ENCODE measurements around the gene KICS2.
"Not testable (repeated sequence)": the region's sequence is repeated elsewhere in the genome, so short reads cannot be mapped to it uniquely, and the experiment has no call there.

Gene KICS2

GRCh38 chr12:64203036-64203435, 19.1 kb downstream of the KICS2 start:
- H3K27ac ChIP-seq (replicated peaks): no peak overlapping the region
- no peak overlapping the region for H3K4me3 ChIP-seq (replicated peaks; ENCODE audit: insufficient read depth, low read length)
- TF ChIP-seq SPI1 (IDR thresholded peaks at IDR 0.05; ENCODE audit: borderline replicate concordance, low read depth) (no peak), POLR2AphosphoS5 (IDR thresholded peaks at IDR 0.05; ENCODE audit: low read depth) (no peak), CTCF (IDR thresholded peaks at IDR 0.05; ENCODE audit: insufficient read depth, low read length) (no peak), REST (IDR thresholded peaks at IDR 0.05; ENCODE audit: insufficient replicate concordance, low read depth) (no peak), GABPA (IDR thresholded peaks at IDR 0.05; ENCODE audit: low read depth) (no peak)
- no peak for DNase-seq (ENCODE audit: low read depth in 1 of 2, low spot score in 1 of 2)
- no peaks in the 10 kb centered on the region for H3K27me3 ChIP-seq (ENCODE audit: insufficient read depth, poor library complexity, severe bottlenecking)

- not testable (repeated sequence) for H3K4me3 ChIP-seq (replicated peaks; ENCODE audit: insufficient read depth, low read length); H3K27ac ChIP-seq (replicated peaks); H3K27me3 ChIP-seq (ENCODE audit: insufficient read depth, poor library complexity, severe bottlenecking); DNase-seq (ENCODE audit: low read depth in 1 of 2, low spot score in 1 of 2)
Measured at GRCh38 chr12:64195841-64196240, 26.3 kb downstream of the KICS2 start.

- Histone ChIP-seq H3K4me3 (replicated peaks; ENCODE audit: insufficient read depth, low read length) (no peak overlapping the region), H3K27me3 (ENCODE audit: insufficient read depth, poor library complexity, severe bottlenecking) (no peaks in the 10 kb centered on the region), H3K27ac (replicated peaks) (no peak overlapping the region)
- DNase-seq (ENCODE audit: low read depth in 1 of 2, low spot score in 1 of 2): peak in 1 of 2 experiments; percentile 2
- TF ChIP-seq GABPA (IDR thresholded peaks at IDR 0.05; ENCODE audit: low read depth): no peak
- no peak for TF ChIP-seq SPI1 (IDR thresholded peaks at IDR 0.05; ENCODE audit: borderline replicate concordance, low read depth)
- no peak for TF ChIP-seq POLR2AphosphoS5 (IDR thresholded peaks at IDR 0.05; ENCODE audit: low read depth)
- no peak for TF ChIP-seq CTCF (IDR thresholded peaks at IDR 0.05; ENCODE audit: insufficient read depth, low read length)
- no peak for TF ChIP-seq REST (IDR thresholded peaks at IDR 0.05; ENCODE audit: insufficient replicate concordance, low read depth)
Measured at GRCh38 chr12:64194333-64195149, 27.6 kb downstream of the KICS2 start.

GRCh38 chr12:64193931-64194330, 28.2 kb downstream of the KICS2 start:
- Histone ChIP-seq H3K27me3 (ENCODE audit: insufficient read depth, poor library complexity, severe bottlenecking) (no peaks in the 10 kb centered on the region), H3K4me3 (replicated peaks; ENCODE audit: insufficient read depth, low read length) (no peak overlapping the region), H3K27ac (replicated peaks) (no peak overlapping the region)
- no peak for DNase-seq (ENCODE audit: low read depth in 1 of 2, low spot score in 1 of 2)
- TF ChIP-seq POLR2AphosphoS5 (IDR thresholded peaks at IDR 0.05; ENCODE audit: low read depth): no peak
- no peak for TF ChIP-seq REST (IDR thresholded peaks at IDR 0.05; ENCODE audit: insufficient replicate concordance, low read depth)
- no peak for TF ChIP-seq SPI1 (IDR thresholded peaks at IDR 0.05; ENCODE audit: borderline replicate concordance, low read depth)
- TF ChIP-seq GABPA (IDR thresholded peaks at IDR 0.05; ENCODE audit: low read depth): no peak
- no peak for TF ChIP-seq CTCF (IDR thresholded peaks at IDR 0.05; ENCODE audit: insufficient read depth, low read length)

Measured in HL-60 (cell line).